Pancreas (tissue), 10 donors: ENCODE measurements around the gene SCAMP1. TPM values are rescaled to one million over a fixed set of nuclear protein-coding genes. Genes with fewer than 3 reads are reported as not detected.

Experiments used
- ATAC-seq, 4 donors: fragments of 200-7000 bp; cut with Tn5 transposase; one replicate each; pipeline versions ENCODE4 v1.8.0 to v1.9.1; 2020; ENCODE audit warnings: mild to moderate bottlenecking in 4 of 4, moderate library complexity in 4 of 4
- DNase-seq, 6 donors: peaks; one replicate each; pipeline ENCODE4 v3.0.0-alpha.2; 2020
- FAIRE-seq: peaks from 2 replicates; lab custom pipeline; 2012; peaks lifted over from hg19 to GRCh38; lab: Jason Lieb, UNC
- H3K27ac ChIP-seq, 4 donors: fragments of 200-600 bp; sonication (generic); 1 replicate in 3 of 4; 2 replicates in 1 of 4; pipeline versions ENCODE4 v1.5.0 to v1.8.0; 2020
- H3K27me3 ChIP-seq, 4 donors: fragments of 200-600 bp; one replicate each; pipeline ENCODE4 v1.8.0; 2021
- H3K36me3 ChIP-seq, 3 donors: fragments of 200-600 bp; sonication (generic) in 1 of 3; one replicate each; pipeline versions ENCODE4 v1.5.0 to v1.8.0; 2020 to 2021
- H3K4me1 ChIP-seq, 3 donors: fragments of 200-600 bp; one replicate each; pipeline ENCODE4 v1.8.0; 2021
- H3K4me3 ChIP-seq, 4 donors: fragments of 200-600 bp; sonication (generic) in 2 of 4; one replicate each; pipeline versions ENCODE4 v1.5.0 to v1.8.0; 2020 to 2021
- H3K9me3 ChIP-seq, 4 donors: fragments of 200-600 bp; one replicate each; pipeline ENCODE4 v1.8.0; 2021
- WGBS, 2 donors: extraction: QIAGEN DNeasy Blood & Tissue Kit; methylation state at CpG; one replicate each; pipeline ENCODE4 v1.1.7; 2013; 5-methylcytosine and 5-hydroxymethylcytosine counted together
- intact Hi-C, 3 donors: fragments of 100-400 bp; cut with DNase I; formaldehyde crosslinking; loops; one replicate each; pipeline versions ENCODE4 v1.11.1 to v1.14.2; 2022
- polyA plus RNA-seq, 2 donors: library from polyadenylated mRNA; stranded (reverse); fragments of 200-250 nt; gene quantifications; one replicate each; pipeline ENCODE4 v1.2.3, GENCODE V29; 2013
- total RNA-seq, 6 donors: library from RNA; stranded (reverse); fragmentation: NEBNext Ultra II Directional in 4 of 6; extraction: Animal tissue kit (Norgen Biotek cat#: 25700) in 4 of 6; gene quantifications; one replicate each; pipeline versions ENCODE4 v1.2.1 to v1.2.4, GENCODE V29; 2021 to 2023
- TF ChIP-seq, protein P1 (sequence below), 4 donors: fragments of 200-600 bp; sonication (generic) in 3 of 4; IDR thresholded peaks; one replicate each; pipeline versions ENCODE4 v1.5.0 to v1.8.0; 2021; ENCODE audit warnings: antibody characterized with exemption in 4 of 4
- donor health status: healthy with polysubstance abuse.
- donor health status: DM: no; HTN: no; CAD: no; lungs with moderate emphysema.
- donor health status: DM: no; HTN: no; CAD: no.
- donor health status: control.
- donor health status: control.
- donor health status: Bipolar disorder and iron deficiency.
- donor health status: DM: yes; HTN: yes; CAD: no.
- donor health status: DM: no; HTN: no; CAD: no.
- donor health status: DM: no; HTN: no; CAD: no.
- donor health status: DM: yes; HTN: yes; CAD: no.

SCAMP1 gene
- total and polyA plus RNA-seq, 8 donors: 4.4 to 29.9 (median 20.4) TPM

DNA sequence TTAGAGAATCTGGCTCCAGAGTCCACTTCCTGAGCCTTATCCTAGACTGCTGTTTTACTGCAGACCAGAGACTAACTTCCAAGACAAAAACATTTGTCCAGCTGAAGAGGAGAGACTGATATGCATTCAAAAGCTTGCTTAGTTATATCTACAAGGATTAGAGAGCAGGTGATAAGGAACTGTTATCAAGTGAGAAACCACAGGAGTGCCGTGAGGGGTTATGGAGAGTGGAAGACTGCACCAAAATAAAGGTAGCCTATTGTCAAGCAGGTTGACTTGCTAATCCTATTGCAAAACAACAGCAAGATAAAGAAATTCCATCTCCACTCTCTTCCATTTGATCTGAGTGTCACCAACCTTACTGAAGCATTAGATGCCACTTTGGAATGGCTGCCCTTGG is 139.1 kb downstream of the SCAMP1 start:
- H3K4me1 ChIP-seq: peaks cover under 1 to 22% (median 2%) of the 10 kb centered on the region in 3 donors
- WGBS, 2 donors: 30 to 48% methylated on average over 1 of the region's 1 CpG
- ATAC-seq (no peak), DNase-seq (no peak), FAIRE-seq (no peak)
- H3K27ac ChIP-seq: no peak overlapping the region
- intact Hi-C loops: no loop called here
- no peaks in the 10 kb centered on the region for H3K27me3 ChIP-seq
- no peak overlapping the region for H3K4me3 ChIP-seq
- TF ChIP-seq, protein P1, sequence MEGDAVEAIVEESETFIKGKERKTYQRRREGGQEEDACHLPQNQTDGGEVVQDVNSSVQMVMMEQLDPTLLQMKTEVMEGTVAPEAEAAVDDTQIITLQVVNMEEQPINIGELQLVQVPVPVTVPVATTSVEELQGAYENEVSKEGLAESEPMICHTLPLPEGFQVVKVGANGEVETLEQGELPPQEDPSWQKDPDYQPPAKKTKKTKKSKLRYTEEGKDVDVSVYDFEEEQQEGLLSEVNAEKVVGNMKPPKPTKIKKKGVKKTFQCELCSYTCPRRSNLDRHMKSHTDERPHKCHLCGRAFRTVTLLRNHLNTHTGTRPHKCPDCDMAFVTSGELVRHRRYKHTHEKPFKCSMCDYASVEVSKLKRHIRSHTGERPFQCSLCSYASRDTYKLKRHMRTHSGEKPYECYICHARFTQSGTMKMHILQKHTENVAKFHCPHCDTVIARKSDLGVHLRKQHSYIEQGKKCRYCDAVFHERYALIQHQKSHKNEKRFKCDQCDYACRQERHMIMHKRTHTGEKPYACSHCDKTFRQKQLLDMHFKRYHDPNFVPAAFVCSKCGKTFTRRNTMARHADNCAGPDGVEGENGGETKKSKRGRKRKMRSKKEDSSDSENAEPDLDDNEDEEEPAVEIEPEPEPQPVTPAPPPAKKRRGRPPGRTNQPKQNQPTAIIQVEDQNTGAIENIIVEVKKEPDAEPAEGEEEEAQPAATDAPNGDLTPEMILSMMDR (IDR thresholded peaks at IDR 0.05): no peak
- H3K36me3 ChIP-seq: no peaks in the 10 kb centered on the region
- no peaks in the 10 kb centered on the region for H3K9me3 ChIP-seq

GRCh38 chr5:78500028-78500427 is 139.6 kb downstream of the SCAMP1 start:
- Histone ChIP-seq H3K4me3 (no peak overlapping the region), H3K36me3 (no peaks in the 10 kb centered on the region), H3K9me3 (no peaks in the 10 kb centered on the region), H3K4me1 (peaks cover 6 to 26% (median 7%) of the 10 kb centered on the region in 3 donors), H3K27ac (no peak overlapping the region), H3K27me3 (no peaks in the 10 kb centered on the region)
- WGBS, 2 donors: 83 to 92% methylated on average over 2 of the region's 2 CpGs
- TF ChIP-seq, protein P1 (IDR thresholded peaks at IDR 0.05): no peak
- FAIRE-seq (no peak), ATAC-seq (no peak), DNase-seq (no peak)
- intact Hi-C loops: no loop called here

GRCh38 chr5:78500871-78501270 is 140.5 kb downstream of the SCAMP1 start:
- TF ChIP-seq, protein P1 (IDR thresholded peaks at IDR 0.05): no peak
- Histone ChIP-seq H3K36me3 (no peaks in the 10 kb centered on the region), H3K27ac (no peak overlapping the region), H3K4me1 (peaks cover 12 to 34% (median 13%) of the 10 kb centered on the region in 3 donors), H3K9me3 (no peaks in the 10 kb centered on the region), H3K27me3 (no peaks in the 10 kb centered on the region), H3K4me3 (no peak overlapping the region)
- 94 to 99% methylated on average over 5 of the region's 5 CpGs for WGBS, 2 donors
- ATAC-seq (no peak), FAIRE-seq (no peak), DNase-seq (no peak)
- intact Hi-C loops: no loop called here

DNA sequence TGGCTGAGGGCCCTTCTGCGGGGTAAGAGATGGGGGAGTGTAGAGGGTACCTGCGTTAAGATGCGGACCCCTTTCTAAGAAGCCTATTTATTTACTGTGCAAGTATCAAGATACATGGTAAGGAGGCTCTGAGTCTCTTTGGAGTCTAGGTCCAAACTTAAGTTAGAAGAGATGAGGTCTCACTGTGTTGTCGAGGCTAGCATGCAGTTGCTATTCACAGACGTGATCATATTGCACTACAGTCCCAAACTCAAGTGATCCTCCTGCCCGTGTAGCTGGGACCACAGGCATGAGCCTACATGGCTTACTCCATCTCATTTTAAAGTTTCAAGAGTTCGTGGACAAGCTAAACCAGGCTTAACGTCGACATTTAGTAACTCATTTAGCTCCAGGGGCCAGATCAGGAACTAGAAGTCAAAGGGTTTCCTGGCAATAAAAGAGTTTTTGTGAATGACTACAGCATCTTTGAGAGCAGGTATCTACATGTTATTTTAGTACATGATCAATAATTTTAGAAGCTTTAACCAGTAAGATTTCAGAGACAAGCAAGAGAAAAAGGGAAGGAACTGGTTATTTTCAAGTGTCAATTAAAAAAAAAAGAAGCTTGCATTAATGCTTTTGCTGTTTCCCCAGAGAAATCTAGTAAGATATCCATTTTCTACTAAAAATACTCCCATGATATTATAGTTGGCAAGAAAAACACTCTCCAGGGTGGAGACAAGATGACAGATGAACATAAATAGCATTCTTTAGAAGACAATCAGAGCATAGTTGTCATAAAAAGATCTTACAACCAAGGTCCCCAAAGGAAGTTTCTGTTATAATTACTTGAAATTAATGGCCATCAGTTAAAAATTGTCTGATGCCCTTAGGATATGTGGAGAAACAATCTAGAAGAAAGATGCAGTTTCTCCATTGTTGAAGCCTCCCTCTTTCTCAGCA is 141.3 kb downstream of the SCAMP1 start:
- H3K4me3 ChIP-seq: no peak overlapping the region
- TF ChIP-seq, protein P1 (IDR thresholded peaks at IDR 0.05): no peak
- WGBS, 2 donors: 70 to 78% methylated on average over 9 of the region's 9 CpGs
- no peak overlapping the region for H3K27ac ChIP-seq
- ATAC-seq (no peak), DNase-seq (no peak), FAIRE-seq (no peak)
- peaks cover 12 to 34% (median 16%) of the 10 kb centered on the region in 3 donors for H3K4me1 ChIP-seq
- H3K27me3 ChIP-seq: no peaks in the 10 kb centered on the region
- H3K36me3 ChIP-seq: no peaks in the 10 kb centered on the region
- intact Hi-C loops: no loop called here
- H3K9me3 ChIP-seq: no peaks in the 10 kb centered on the region
